ENCODE measurements around the gene NCK1. TPM values are rescaled to one million over a fixed set of nuclear protein-coding genes. Genes with fewer than 3 reads are reported as not detected.

The NCK1 gene
- total and polyA plus RNA-seq, 9 of the 15 experiments (the other 6 are each of a cell fraction or from before 2014, with no cell fraction given), result 17.3 to 30.5 (median 25.0) TPM

DNA sequence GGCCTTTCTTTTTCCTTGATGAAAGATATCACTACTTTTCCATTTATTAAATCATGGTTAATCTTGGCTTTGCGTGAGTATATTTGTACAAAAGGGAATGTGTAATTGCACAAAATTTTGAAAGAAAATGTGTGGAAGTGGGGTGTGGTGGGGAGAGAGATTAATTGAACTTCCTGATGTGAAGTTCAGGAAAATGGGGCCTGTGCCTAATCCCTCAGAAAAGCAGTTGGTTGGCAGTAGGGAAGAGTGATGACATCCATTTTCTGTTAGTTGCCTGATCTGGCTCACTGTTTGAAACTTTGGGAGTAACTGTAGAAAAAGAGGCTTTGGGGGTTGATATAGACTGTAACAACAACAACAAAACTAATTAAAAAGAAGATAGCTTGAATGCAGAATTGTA is 85.0 kb downstream of the NCK1 start:
- BruUV-seq (replicated peaks), result no TSS peak
- peaks cover 0 to 2% of the 10 kb centered on the region in 2 experiments; a peak in 1 of 5 replicates for H3K4me1 ChIP-seq (replicated peaks in 1 of 2; ENCODE audit: control insufficient read depth in 2 of 2, insufficient read depth in 2 of 2, low read length in 2 of 2)
- peaks cover 21% of the 10 kb centered on the region for H3K79me2 ChIP-seq (ENCODE audit: control insufficient read depth, insufficient read depth, low read length)
- H3K9me1 ChIP-seq (ENCODE audit: control insufficient read depth, insufficient read depth, low read length), result no peaks in the 10 kb centered on the region
- H3K9ac ChIP-seq (ENCODE audit: insufficient read depth in 1 of 2, low read depth in 2 of 2, low read length in 2 of 2), result no peak overlapping the region
- POLR2A ChIA-PET, result interaction anchor here (1.3 kb wide), 1 partner anchor 11 kb away, joined by 7 read pairs; the partner anchor contains the start of gene IL20RB
- no peak overlapping the region for H2AFZ ChIP-seq (ENCODE audit: low read depth, low read length)
- no peak overlapping the region for H3K4me3 ChIP-seq
- WGBS (ENCODE audit: insufficient coverage, low coverage, missing lambda C conversion rate), result 100% methylated on average over 1 of the region's 1 CpG
- no peak for TF ChIP-seq LEF1 (IDR thresholded peaks at IDR 0.05)
- no peak for ATAC-seq
- H3K36me3 ChIP-seq (ENCODE audit: control insufficient read depth, insufficient read depth, low read length), result peaks cover 18% of the 10 kb centered on the region; the same call in 2 of the 3 replicates
- no peak overlapping the region for H3K27ac ChIP-seq (ENCODE audit: extremely low read depth, low read depth, low read length)
- intact Hi-C loops (cut with micrococcal nuclease), result no loop called here
- CTCF ChIA-PET (ENCODE audit: low intra/inter-chr PET ratio), result interaction anchor here (0.6 kb wide), 1 partner anchor 132 kb away, joined by 3 read pairs; no protein-coding TSS in a partner anchor
- no peak overlapping the region for H3K4me2 ChIP-seq (ENCODE audit: insufficient read depth, low read length)
- DNase-seq (ENCODE audit: extremely low read depth in 1 of 4, low spot score in 3 of 4), result no peak
- in situ Hi-C loops (cut with MboI), result no loop called here
- no peaks in the 10 kb centered on the region for H4K20me1 ChIP-seq (replicated peaks; ENCODE audit: control insufficient read depth, insufficient read depth, low read length)
- no peak for FAIRE-seq
- H3K9me3 ChIP-seq (replicated peaks; ENCODE audit: control insufficient read depth, insufficient read depth, low read depth, low read length), result no peaks in the 10 kb centered on the region
- H3K27me3 ChIP-seq (ENCODE audit: control insufficient read depth in 2 of 2, insufficient read depth in 2 of 2, low read length in 2 of 2), result no peaks in the 10 kb centered on the region

DNA sequence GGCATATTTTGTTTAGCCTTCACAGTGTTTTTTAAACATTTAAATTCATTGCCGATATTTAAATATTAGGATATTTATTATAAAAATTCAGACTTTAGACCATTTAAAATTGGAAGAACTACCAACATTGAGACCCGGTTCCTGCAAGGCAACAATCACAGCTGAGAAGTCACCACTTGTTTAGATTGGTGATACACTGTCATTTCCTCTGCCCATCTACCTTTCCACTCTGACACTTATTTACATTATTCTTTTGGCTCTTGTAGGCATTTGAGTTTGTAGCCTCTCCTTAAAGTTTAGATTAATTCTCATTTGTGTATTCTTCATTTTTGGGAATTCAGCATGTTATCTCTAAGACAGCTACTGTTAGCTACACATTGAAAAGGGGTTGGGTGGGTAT is 85.5 kb downstream of the NCK1 start:
- H3K9ac ChIP-seq (ENCODE audit: insufficient read depth in 1 of 2, low read depth in 2 of 2, low read length in 2 of 2), result no peak overlapping the region
- H3K27ac ChIP-seq (ENCODE audit: extremely low read depth, low read depth, low read length), result no peak overlapping the region
- H3K9me1 ChIP-seq (ENCODE audit: control insufficient read depth, insufficient read depth, low read length), result no peaks in the 10 kb centered on the region
- no peak overlapping the region for H3K4me2 ChIP-seq (ENCODE audit: insufficient read depth, low read length)
- H3K4me1 ChIP-seq (replicated peaks in 1 of 2; ENCODE audit: control insufficient read depth in 2 of 2, insufficient read depth in 2 of 2, low read length in 2 of 2), result peaks cover 0 to 2% of the 10 kb centered on the region in 2 experiments; a peak in 1 of 5 replicates
- peaks cover 18% of the 10 kb centered on the region for H3K79me2 ChIP-seq (ENCODE audit: control insufficient read depth, insufficient read depth, low read length)
- intact Hi-C loops (cut with micrococcal nuclease), result no loop called here
- H3K9me3 ChIP-seq (replicated peaks; ENCODE audit: control insufficient read depth, insufficient read depth, low read depth, low read length), result no peaks in the 10 kb centered on the region
- TF ChIP-seq, protein P1, sequence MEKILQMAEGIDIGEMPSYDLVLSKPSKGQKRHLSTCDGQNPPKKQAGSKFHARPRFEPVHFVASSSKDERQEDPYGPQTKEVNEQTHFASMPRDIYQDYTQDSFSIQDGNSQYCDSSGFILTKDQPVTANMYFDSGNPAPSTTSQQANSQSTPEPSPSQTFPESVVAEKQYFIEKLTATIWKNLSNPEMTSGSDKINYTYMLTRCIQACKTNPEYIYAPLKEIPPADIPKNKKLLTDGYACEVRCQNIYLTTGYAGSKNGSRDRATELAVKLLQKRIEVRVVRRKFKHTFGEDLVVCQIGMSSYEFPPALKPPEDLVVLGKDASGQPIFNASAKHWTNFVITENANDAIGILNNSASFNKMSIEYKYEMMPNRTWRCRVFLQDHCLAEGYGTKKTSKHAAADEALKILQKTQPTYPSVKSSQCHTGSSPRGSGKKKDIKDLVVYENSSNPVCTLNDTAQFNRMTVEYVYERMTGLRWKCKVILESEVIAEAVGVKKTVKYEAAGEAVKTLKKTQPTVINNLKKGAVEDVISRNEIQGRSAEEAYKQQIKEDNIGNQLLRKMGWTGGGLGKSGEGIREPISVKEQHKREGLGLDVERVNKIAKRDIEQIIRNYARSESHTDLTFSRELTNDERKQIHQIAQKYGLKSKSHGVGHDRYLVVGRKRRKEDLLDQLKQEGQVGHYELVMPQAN (IDR thresholded peaks at IDR 0.05; ENCODE audit: borderline replicate concordance), result no peak
- TF ChIP-seq TCF3 (CRISPR knock-in tag; IDR thresholded peaks at IDR 0.05), result no peak
- TF ChIP-seq POLR2AphosphoS2 (IDR thresholded peaks at IDR 0.05; ENCODE audit: low read length), result no peak
- no peak for TF ChIP-seq ZNF589 (CRISPR knock-in tag; IDR thresholded peaks at IDR 0.05; ENCODE audit: low read depth)
- FAIRE-seq, result no peak
- POLR2A ChIA-PET, result interaction anchor here (0.8 to 1.3 kb wide), 2 partner anchors 9 to 10 kb away, joined by 4 to 7 read pairs; partner anchors contain the start of gene IL20RB
- no TSS peak for BruUV-seq (replicated peaks)
- H3K36me3 ChIP-seq (ENCODE audit: control insufficient read depth, insufficient read depth, low read length), result peaks cover 18% of the 10 kb centered on the region; the same call in 2 of the 3 replicates
- H3K27me3 ChIP-seq (ENCODE audit: control insufficient read depth in 2 of 2, insufficient read depth in 2 of 2, low read length in 2 of 2), result no peaks in the 10 kb centered on the region
- no peak overlapping the region for H3K4me3 ChIP-seq
- WGBS (ENCODE audit: insufficient coverage, low coverage, missing lambda C conversion rate), result 74% methylated on average over 2 of the region's 2 CpGs
- H4K20me1 ChIP-seq (replicated peaks; ENCODE audit: control insufficient read depth, insufficient read depth, low read length), result no peaks in the 10 kb centered on the region
- no peak for ATAC-seq
- no peak for DNase-seq (ENCODE audit: extremely low read depth in 1 of 4, low spot score in 3 of 4)
- CTCF ChIA-PET (ENCODE audit: low intra/inter-chr PET ratio), result no interaction called here
- in situ Hi-C loops (cut with MboI), result no loop called here
- H2AFZ ChIP-seq (ENCODE audit: low read depth, low read length), result no peak overlapping the region
